Measurements from ENCODE around the gene SHC1.

SHC1 gene

GRCh38 chr1:155005076-155006011 is 34.8 kb upstream of the SHC1 start:
- CTCF ChIA-PET = no interaction called here
- POLR2A ChIA-PET = interaction anchor here (1.1 to 2.0 kb wide), 3 partner anchors 9 to 49 kb away, joined by 3 to 17 read pairs (median 8); no protein-coding TSS in a partner anchor
- DNase-seq (ENCODE audit: extremely low spot score) = no peak
- TF ChIP-seq FOXA1 (IDR thresholded peaks at IDR 0.05) = no peak
- no peak for TF ChIP-seq BHLHE40 (IDR thresholded peaks at IDR 0.05; ENCODE audit: borderline replicate concordance)
- no peak for TF ChIP-seq ZNF384 (IDR thresholded peaks at IDR 0.05)
- TF ChIP-seq NFRKB (IDR thresholded peaks at IDR 0.05) = no peak
- TF ChIP-seq ARNT (IDR thresholded peaks at IDR 0.05) = no peak
- no peak for TF ChIP-seq SUZ12 (IDR thresholded peaks at IDR 0.05)
- no peak for TF ChIP-seq HDGF (IDR thresholded peaks at IDR 0.05; ENCODE audit: borderline replicate concordance)
- TF ChIP-seq FOXK2 (IDR thresholded peaks at IDR 0.05) = no peak
- TF ChIP-seq, protein P1, sequence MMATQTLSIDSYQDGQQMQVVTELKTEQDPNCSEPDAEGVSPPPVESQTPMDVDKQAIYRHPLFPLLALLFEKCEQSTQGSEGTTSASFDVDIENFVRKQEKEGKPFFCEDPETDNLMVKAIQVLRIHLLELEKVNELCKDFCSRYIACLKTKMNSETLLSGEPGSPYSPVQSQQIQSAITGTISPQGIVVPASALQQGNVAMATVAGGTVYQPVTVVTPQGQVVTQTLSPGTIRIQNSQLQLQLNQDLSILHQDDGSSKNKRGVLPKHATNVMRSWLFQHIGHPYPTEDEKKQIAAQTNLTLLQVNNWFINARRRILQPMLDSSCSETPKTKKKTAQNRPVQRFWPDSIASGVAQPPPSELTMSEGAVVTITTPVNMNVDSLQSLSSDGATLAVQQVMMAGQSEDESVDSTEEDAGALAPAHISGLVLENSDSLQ (IDR thresholded peaks at IDR 0.05) = no peak
- no peak for TF ChIP-seq CTBP1 (IDR thresholded peaks at IDR 0.05; ENCODE audit: borderline replicate concordance)
- TF ChIP-seq L3MBTL2 (conservative IDR thresholded peaks at IDR 0.05) = no peak

GRCh38 chr1:155004352-155005075 is 34.0 kb upstream of the SHC1 start:
- POLR2A ChIA-PET = interaction anchor here (0.8 to 2.0 kb wide), 9 partner anchors 8 to 169 kb away, joined by 3 to 17 read pairs (median 5); partner anchors contain the start of genes ADAM15, CKS1B, FLAD1 and KRTCAP2
- CTCF ChIA-PET = no interaction called here
- no peak for TF ChIP-seq FOXA1 (IDR thresholded peaks at IDR 0.05)
- no peak for TF ChIP-seq NFRKB (IDR thresholded peaks at IDR 0.05)
- no peak for TF ChIP-seq ARNT (IDR thresholded peaks at IDR 0.05)
- TF ChIP-seq, protein P1 (IDR thresholded peaks at IDR 0.05) = no peak
- TF ChIP-seq BHLHE40 (IDR thresholded peaks at IDR 0.05; ENCODE audit: borderline replicate concordance) = no peak
- TF ChIP-seq TARDBP (IDR thresholded peaks at IDR 0.05) = no peak
- TF ChIP-seq FOXK2 (IDR thresholded peaks at IDR 0.05) = no peak
- no peak for DNase-seq (ENCODE audit: extremely low spot score)

GRCh38 chr1:155003766-155004351 is 33.3 kb upstream of the SHC1 start:
- ChIA-PET CTCF (no interaction called here), POLR2A (interaction anchor here (0.8 to 2.0 kb wide), 10 partner anchors 8 to 169 kb away, joined by 3 to 17 read pairs (median 5); partner anchors contain the start of genes ADAM15, CKS1B, FLAD1 and KRTCAP2)
- no peak for DNase-seq (ENCODE audit: extremely low spot score)
- TF ChIP-seq ZNF384 (IDR thresholded peaks at IDR 0.05) (no peak), HDGF (IDR thresholded peaks at IDR 0.05; ENCODE audit: borderline replicate concordance) (no peak), FOXK2 (IDR thresholded peaks at IDR 0.05) (no peak), L3MBTL2 (conservative IDR thresholded peaks at IDR 0.05) (no peak; the same call in 1 of the 2 replicates), TARDBP (IDR thresholded peaks at IDR 0.05) (no peak)

DNA sequence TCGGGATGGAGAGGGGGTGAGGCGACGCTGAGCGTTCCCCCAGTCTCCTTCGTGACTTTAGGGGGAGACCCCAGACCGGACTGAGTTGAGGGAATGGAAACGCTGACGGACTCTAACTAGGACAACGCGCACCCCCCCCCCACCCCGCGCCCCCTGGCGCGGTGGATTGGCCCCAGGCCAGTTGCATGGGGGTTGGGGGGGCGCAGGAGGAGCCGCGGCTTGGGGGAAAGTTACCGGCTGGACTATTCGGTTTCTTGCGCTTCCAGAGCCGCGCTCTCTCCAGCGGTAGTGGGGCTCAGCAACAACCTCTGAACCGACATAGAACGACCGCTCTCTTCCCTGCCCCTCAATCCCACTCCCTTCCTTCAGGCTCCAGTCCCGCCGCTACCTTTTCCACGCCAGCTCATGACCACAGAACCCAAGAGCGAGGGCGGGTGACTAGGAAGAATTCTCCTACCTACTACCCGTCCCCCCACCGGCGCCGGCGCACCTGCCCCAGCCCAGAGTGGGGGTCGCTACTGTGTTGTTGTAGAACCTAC is 32.7 kb upstream of the SHC1 start:
- TF ChIP-seq SP1 (IDR thresholded peaks at IDR 0.05) (no peak), FOXM1 (IDR thresholded peaks at IDR 0.05; ENCODE audit: borderline replicate concordance) (no peak), FOXA1 (IDR thresholded peaks at IDR 0.05) (no peak), ARNT (IDR thresholded peaks at IDR 0.05) (no peak), LEF1 (IDR thresholded peaks at IDR 0.05; ENCODE audit: borderline replicate concordance) (no peak), HDGF (IDR thresholded peaks at IDR 0.05; ENCODE audit: borderline replicate concordance) (no peak), TARDBP (IDR thresholded peaks at IDR 0.05) (no peak), ZNF384 (IDR thresholded peaks at IDR 0.05) (no peak), CTBP1 (IDR thresholded peaks at IDR 0.05; ENCODE audit: borderline replicate concordance) (no peak)
- TF ChIP-seq, protein P1 (IDR thresholded peaks at IDR 0.05) = no peak
- no peak for DNase-seq (ENCODE audit: extremely low spot score)
- CTCF ChIA-PET = no interaction called here
- POLR2A ChIA-PET = interaction anchor here (1.0 to 2.0 kb wide), 7 partner anchors 9 to 48 kb away, joined by 3 to 17 read pairs (median 5); partner anchors contain the start of genes ADAM15, CKS1B and FLAD1

DNA sequence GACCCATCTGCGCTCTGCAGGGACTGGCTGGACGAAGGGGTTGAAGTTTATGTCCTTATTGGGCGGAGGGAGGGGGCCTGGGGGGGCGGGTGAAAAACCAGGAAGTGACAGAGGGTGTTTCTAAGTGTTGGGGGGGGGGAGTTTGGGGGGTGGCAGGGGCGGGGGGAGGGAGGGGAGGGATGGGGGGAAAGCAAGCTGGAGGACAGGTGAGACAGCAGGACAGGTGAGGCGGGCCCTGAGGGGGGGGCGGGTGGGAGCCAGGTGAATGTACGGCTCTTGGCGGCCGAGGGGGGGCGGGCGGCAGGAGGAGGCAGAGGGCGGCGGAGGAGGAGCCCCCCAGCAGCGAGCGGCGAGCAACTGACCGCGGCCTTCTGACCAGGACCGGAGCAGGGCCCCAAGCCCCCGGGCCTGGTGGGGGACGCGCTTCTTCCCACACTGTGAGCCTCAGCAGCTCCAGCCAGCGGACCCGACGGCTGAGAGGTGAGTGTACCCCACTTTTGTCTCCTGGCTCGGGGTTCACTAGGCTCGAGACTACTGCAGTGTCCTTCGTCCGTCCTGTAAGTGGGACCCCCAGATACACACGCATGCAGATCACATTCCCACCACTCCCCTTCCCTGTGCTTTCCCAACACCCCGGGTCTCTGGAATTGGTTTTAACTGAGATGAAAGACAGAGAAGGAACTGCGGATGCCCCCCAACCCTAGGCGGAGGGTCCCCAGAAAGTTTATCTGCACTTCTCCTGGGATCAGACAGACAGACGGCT is 32.1 kb upstream of the SHC1 start, which contains the start of gene ZBTB7B:
Gene ZBTB7B, plus strand, starts transcription at position 339 of the 763 bp plus-strand sequence. CDS start 11,859 bp downstream, outside the sequence.
- ChIA-PET POLR2A (interaction anchor here (1.1 to 2.0 kb wide), 6 partner anchors 10 to 49 kb away, joined by 3 to 17 read pairs (median 4); partner anchors contain the start of genes ADAM15 and FLAD1), CTCF (interaction anchor here (1.0 kb wide), 1 partner anchor 15 kb away, joined by 4 read pairs; no protein-coding TSS in a partner anchor)
- no peak for DNase-seq (ENCODE audit: extremely low spot score)
- TF ChIP-seq ELF4 (IDR thresholded peaks at IDR 0.05) (no peak), NFRKB (IDR thresholded peaks at IDR 0.05) (no peak), L3MBTL2 (conservative IDR thresholded peaks at IDR 0.05) (peak; percentile 15; the same call in 1 of the 2 replicates), FOXM1 (IDR thresholded peaks at IDR 0.05; ENCODE audit: borderline replicate concordance) (no peak), CTBP1 (IDR thresholded peaks at IDR 0.05; ENCODE audit: borderline replicate concordance) (no peak)

Data from HEK293T (cell line).